NCI-H1105 treated with DMSO at 0.1 percent for 48 hours (cell line): ENCODE data around the gene RRAD.
A peak's percentile ranks its signal among the peaks of the same experiment; 100 is the strongest.

Experiments used
- DNase-seq: peaks from one replicate; lab custom pipeline; 2025; lab: John Stamatoyannopoulos, UW

Gene RRAD

GRCh38 chr16:66934138-66934838, 9.0 kb upstream of the RRAD start, which contains the start of gene CIAO2B:
Gene CIAO2B (minus strand): TSS chr16:66934402. CDS start chr16:66934364, 38 bp downstream.
- peak; percentile 37 for DNase-seq

GRCh38 chr16:66933776-66934137, 8.4 kb upstream of the RRAD start:
- no peak for DNase-seq

GRCh38 chr16:66932076-66932475, 6.7 kb upstream of the RRAD start:
- no peak for DNase-seq

- no peak for DNase-seq
Observed at GRCh38 chr16:66931665-66932064, 6.3 kb upstream of the RRAD start.

GRCh38 chr16:66930189-66930588, 4.9 kb upstream of the RRAD start:
- no peak for DNase-seq

GRCh38 chr16:66928702-66929388, 3.5 kb upstream of the RRAD start:
- DNase-seq = no peak

- no peak for DNase-seq
Observed at GRCh38 chr16:66927918-66928649, 2.7 kb upstream of the RRAD start.

- DNase-seq = no peak
Observed at GRCh38 chr16:66926961-66927436, 1.7 kb upstream of the RRAD start.

- no peak for DNase-seq
Observed at GRCh38 chr16:66926171-66926947, 1.0 kb upstream of the RRAD start.

GRCh38 chr16:66924527-66925321, 611 bp downstream of the RRAD start:
- no peak for DNase-seq

- DNase-seq = no peak
Observed at GRCh38 chr16:66923866-66924265, 1.5 kb downstream of the RRAD start.

GRCh38 chr16:66923247-66923731, 2.0 kb downstream of the RRAD start:
- DNase-seq = peak; percentile 28

GRCh38 chr16:66921729-66922450, 3.4 kb downstream of the RRAD start:
- DNase-seq = no peak

- DNase-seq = no peak
Observed at GRCh38 chr16:66920924-66921680, 4.2 kb downstream of the RRAD start.

GRCh38 chr16:66920299-66920590, 5.1 kb downstream of the RRAD start:
- no peak for DNase-seq

- no peak for DNase-seq
Observed at GRCh38 chr16:66919569-66920298, 5.6 kb downstream of the RRAD start.

- DNase-seq = no peak
Observed at GRCh38 chr16:66918803-66919568, 6.3 kb downstream of the RRAD start, which contains the start of gene CDH16. Gene CDH16 (minus strand): TSS chr16:66918885. CDS start chr16:66918065, 820 bp downstream.

GRCh38 chr16:66918355-66918754, 7.0 kb downstream of the RRAD start:
- DNase-seq = no peak
